Measurements from ENCODE around the gene URAD.

URAD gene

GRCh38 chr13:27961227-27962085, 27.0 kb downstream of the URAD start:
- no peak for DNase-seq (ENCODE audit: low read depth)
- no peak for TF ChIP-seq CTCF (conservative IDR thresholded peaks at IDR 0.05; ENCODE audit: low read length)
- no peak overlapping the region for H3K4me3 ChIP-seq (ENCODE audit: low read length)

GRCh38 chr13:27960362-27961226, 27.9 kb downstream of the URAD start:
- H3K4me3 ChIP-seq (ENCODE audit: low read length): peak overlapping the region; percentile 26; the same call in 1 of the 2 replicates
- DNase-seq (ENCODE audit: low read depth): peak; percentile 12

GRCh38 chr13:27959976-27960361, 28.5 kb downstream of the URAD start:
- no peak overlapping the region; the same call in 1 of the 2 replicates for H3K4me3 ChIP-seq (ENCODE audit: low read length)

More at GRCh38 chr13:27960362-27961226, 27.9 kb downstream of the URAD start:
- TF ChIP-seq CTCF (conservative IDR thresholded peaks at IDR 0.05; ENCODE audit: low read length): peak; percentile 28

GRCh38 chr13:27956576-27957300, 31.8 kb downstream of the URAD start:
- no peak overlapping the region for H3K4me3 ChIP-seq (ENCODE audit: low read length)
- TF ChIP-seq CTCF (conservative IDR thresholded peaks at IDR 0.05; ENCODE audit: low read length): no peak
- DNase-seq (ENCODE audit: low read depth): no peak

More at GRCh38 chr13:27959976-27960361, 28.5 kb downstream of the URAD start:
- TF ChIP-seq CTCF (conservative IDR thresholded peaks at IDR 0.05; ENCODE audit: low read length): no peak
- no peak for DNase-seq (ENCODE audit: low read depth)

GRCh38 chr13:27955014-27955591, 33.4 kb downstream of the URAD start:
- no peak overlapping the region for H3K4me3 ChIP-seq (ENCODE audit: low read length)
- DNase-seq (ENCODE audit: low read depth): no peak
- TF ChIP-seq CTCF (conservative IDR thresholded peaks at IDR 0.05; ENCODE audit: low read length): no peak

- DNase-seq (ENCODE audit: low read depth): peak; percentile 31
- H3K4me3 ChIP-seq (ENCODE audit: low read length): peak overlapping the region; percentile 53
- no peak for TF ChIP-seq CTCF (conservative IDR thresholded peaks at IDR 0.05; ENCODE audit: low read length)
Measured at GRCh38 chr13:27954406-27954851, 34.1 kb downstream of the URAD start.
